OCI-LY3 (cell line): ENCODE measurements around the gene GLUD1.

Source experiments
- H2AFZ ChIP-seq: fragments of 200-600, 300-600 bp; shearing (Covaris generic); 2 replicates; pipeline ENCODE4 v1.6.0; 2014; ENCODE audit warnings: antibody characterized with exemption, low read depth, low read length
- H3K27ac ChIP-seq: fragments of 200-600, 300-600 bp; sonication (generic); 2 replicates; pipeline ENCODE4 v1.5.1; 2014; ENCODE audit warnings: mild to moderate bottlenecking, low read length, moderate library complexity, mixed read lengths
- H3K27me3 ChIP-seq: fragments of 200-600, 300-600 bp; sonication (generic); 2 replicates; pipeline ENCODE4 v1.6.1; 2014; ENCODE audit warnings: low read depth, low read length, mixed read lengths
- H3K36me3 ChIP-seq: fragments of 200-600, 300-600 bp; sonication (generic); replicated peaks from 2 replicates; pipeline ENCODE3; 2014; ENCODE audit warnings: low read depth, low read length, mixed read lengths
- H3K4me1 ChIP-seq: fragments of 300-600, 200-600 bp; sonication (generic); 2 replicates; pipeline ENCODE4 v1.6.1; 2014; ENCODE audit warnings: low read length, mixed read lengths
- H3K4me2 ChIP-seq: fragments of 200-600, 300-600 bp; sonication (generic); 2 replicates; pipeline ENCODE4 v1.6.1; 2014; ENCODE audit warnings: low read length, mixed read lengths
- H3K4me3 ChIP-seq: fragments of 300-600, 200-600 bp; sonication (generic); 2 replicates; pipeline ENCODE4 v1.5.1; 2014; ENCODE audit warnings: antibody characterized with exemption, mild to moderate bottlenecking, low read length, moderate library complexity
- H3K79me2 ChIP-seq: fragments of 300-600, 200-600 bp; shearing (Covaris generic); 2 replicates; pipeline ENCODE4 v1.6.1; 2014; ENCODE audit warnings: mild to moderate bottlenecking, low read length, mixed read lengths
- H3K9ac ChIP-seq: fragments of 300-600, 200-600 bp; shearing (Covaris generic); 2 replicates; pipeline ENCODE4 v1.6.0; 2014; ENCODE audit warnings: mild to moderate bottlenecking, low read length, moderate library complexity
- H3K9me3 ChIP-seq: fragments of 200-600, 300-600 bp; shearing (Covaris generic); 2 replicates; pipeline ENCODE4 v1.6.1; 2014; ENCODE audit warnings: low read length, mixed read lengths; ENCODE audit not compliant: insufficient read depth
- H4K20me1 ChIP-seq: fragments of 200-600, 300-600 bp; sonication (generic); 2 replicates; pipeline ENCODE4 v1.6.1; 2016; ENCODE audit warnings: low read length, mixed read lengths; ENCODE audit not compliant: insufficient read depth
- EZH2phosphoT487 ChIP-seq: fragments of 200-600 bp; shearing (Covaris generic); IDR thresholded peaks from 2 replicates; pipeline ENCODE4 v1.6.1; 2018; ENCODE audit warnings: antibody characterized with exemption, mixed run types, low read depth
- TF ChIP-seq, protein P1 (sequence below): fragments of 200-600, 300-600 bp; sonication (generic); IDR thresholded peaks from 2 replicates; pipeline ENCODE4 v1.5.1; 2014; ENCODE audit warnings: antibody characterized with exemption, low read length, low read depth

Gene GLUD1

DNA sequence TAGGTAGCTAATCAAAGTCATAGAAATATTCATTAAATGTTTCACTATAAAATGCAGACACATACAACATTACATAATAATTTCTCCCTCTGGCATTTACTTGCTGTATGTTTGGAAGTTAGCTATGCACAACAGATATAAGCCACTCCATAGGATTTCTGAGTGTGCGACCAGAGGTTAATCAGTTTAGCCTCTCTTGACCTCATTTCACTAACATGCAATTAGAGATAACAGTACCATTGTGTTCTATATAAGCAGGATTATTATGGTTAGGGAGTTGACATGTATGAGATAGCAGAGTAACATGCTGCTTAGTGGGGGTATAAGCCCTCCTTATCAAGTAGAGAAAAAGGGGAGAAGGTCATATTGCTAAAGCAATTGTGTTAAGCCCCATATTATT is 26.4 kb downstream of the GLUD1 start:
- no peaks in the 10 kb centered on the region for H3K79me2 ChIP-seq
- no peak overlapping the region for H3K27ac ChIP-seq
- H3K9ac ChIP-seq = no peak overlapping the region
- H3K9me3 ChIP-seq = no peaks in the 10 kb centered on the region
- no peak overlapping the region for H2AFZ ChIP-seq
- no peaks in the 10 kb centered on the region for H3K27me3 ChIP-seq
- no peaks in the 10 kb centered on the region; the same call in 1 of the 2 replicates for H4K20me1 ChIP-seq
- peaks cover 25% of the 10 kb centered on the region for H3K36me3 ChIP-seq
- H3K4me2 ChIP-seq = no peak overlapping the region
- H3K4me1 ChIP-seq = peaks cover 10% of the 10 kb centered on the region
- H3K4me3 ChIP-seq = no peak overlapping the region
- TF ChIP-seq EZH2phosphoT487 = no peak
- TF ChIP-seq, protein P1, sequence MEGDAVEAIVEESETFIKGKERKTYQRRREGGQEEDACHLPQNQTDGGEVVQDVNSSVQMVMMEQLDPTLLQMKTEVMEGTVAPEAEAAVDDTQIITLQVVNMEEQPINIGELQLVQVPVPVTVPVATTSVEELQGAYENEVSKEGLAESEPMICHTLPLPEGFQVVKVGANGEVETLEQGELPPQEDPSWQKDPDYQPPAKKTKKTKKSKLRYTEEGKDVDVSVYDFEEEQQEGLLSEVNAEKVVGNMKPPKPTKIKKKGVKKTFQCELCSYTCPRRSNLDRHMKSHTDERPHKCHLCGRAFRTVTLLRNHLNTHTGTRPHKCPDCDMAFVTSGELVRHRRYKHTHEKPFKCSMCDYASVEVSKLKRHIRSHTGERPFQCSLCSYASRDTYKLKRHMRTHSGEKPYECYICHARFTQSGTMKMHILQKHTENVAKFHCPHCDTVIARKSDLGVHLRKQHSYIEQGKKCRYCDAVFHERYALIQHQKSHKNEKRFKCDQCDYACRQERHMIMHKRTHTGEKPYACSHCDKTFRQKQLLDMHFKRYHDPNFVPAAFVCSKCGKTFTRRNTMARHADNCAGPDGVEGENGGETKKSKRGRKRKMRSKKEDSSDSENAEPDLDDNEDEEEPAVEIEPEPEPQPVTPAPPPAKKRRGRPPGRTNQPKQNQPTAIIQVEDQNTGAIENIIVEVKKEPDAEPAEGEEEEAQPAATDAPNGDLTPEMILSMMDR = no peak

- peaks cover 10% of the 10 kb centered on the region for H3K4me1 ChIP-seq
- H3K79me2 ChIP-seq = no peaks in the 10 kb centered on the region
- no peaks in the 10 kb centered on the region; the same call in 1 of the 2 replicates for H4K20me1 ChIP-seq
- H3K4me2 ChIP-seq = no peak overlapping the region
- no peak overlapping the region for H3K27ac ChIP-seq
- no peaks in the 10 kb centered on the region for H3K27me3 ChIP-seq
- no peak overlapping the region for H3K4me3 ChIP-seq
- no peak for TF ChIP-seq EZH2phosphoT487
- TF ChIP-seq, protein P1 = no peak
- peaks cover 28% of the 10 kb centered on the region for H3K36me3 ChIP-seq
- H2AFZ ChIP-seq = no peak overlapping the region
- no peaks in the 10 kb centered on the region for H3K9me3 ChIP-seq
- no peak overlapping the region for H3K9ac ChIP-seq
Measured at GRCh38 chr10:87066865-87067264, 27.8 kb downstream of the GLUD1 start.

DNA sequence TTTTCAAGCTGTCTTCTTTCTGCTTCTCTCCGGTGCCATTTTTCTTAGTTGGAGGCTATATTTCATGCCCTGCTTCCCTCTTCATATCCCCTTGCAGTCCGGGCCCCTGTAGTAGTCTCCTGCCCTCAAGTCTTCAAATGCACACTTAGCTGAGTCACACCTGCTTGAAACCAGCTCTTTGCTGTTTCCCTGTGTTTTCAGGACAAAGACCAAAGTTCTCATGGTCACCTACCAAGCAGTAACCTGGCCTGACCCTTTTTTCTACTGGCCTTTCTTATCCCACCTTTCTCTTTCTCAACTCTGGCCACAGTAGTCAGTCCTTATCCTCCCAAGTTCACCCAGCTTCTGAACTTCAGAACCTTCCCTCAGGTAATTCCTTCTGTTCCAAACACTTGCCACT is 28.5 kb downstream of the GLUD1 start:
- no peak for TF ChIP-seq EZH2phosphoT487
- TF ChIP-seq, protein P1 = no peak
- peaks cover 28% of the 10 kb centered on the region for H3K36me3 ChIP-seq
- H3K27ac ChIP-seq = no peak overlapping the region

GRCh38 chr10:87064651-87065050 is 30.0 kb downstream of the GLUD1 start:
- no peaks in the 10 kb centered on the region for H3K79me2 ChIP-seq
- no peak overlapping the region for H3K4me3 ChIP-seq
- H3K9me3 ChIP-seq = no peaks in the 10 kb centered on the region

More for the DNA sequence above, 28.5 kb downstream of the GLUD1 start:
- no peaks in the 10 kb centered on the region for H3K79me2 ChIP-seq
- no peaks in the 10 kb centered on the region; the same call in 1 of the 2 replicates for H4K20me1 ChIP-seq
- no peak overlapping the region for H2AFZ ChIP-seq
- no peaks in the 10 kb centered on the region for H3K27me3 ChIP-seq
- H3K9ac ChIP-seq = no peak overlapping the region
- H3K9me3 ChIP-seq = no peaks in the 10 kb centered on the region
- no peak overlapping the region for H3K4me3 ChIP-seq
- peaks cover 10% of the 10 kb centered on the region for H3K4me1 ChIP-seq
- H3K4me2 ChIP-seq = no peak overlapping the region

More at GRCh38 chr10:87064651-87065050, 30.0 kb downstream of the GLUD1 start:
- Histone ChIP-seq H4K20me1 (no peaks in the 10 kb centered on the region; the same call in 1 of the 2 replicates), H3K9ac (no peak overlapping the region), H2AFZ (no peak overlapping the region), H3K36me3 (peaks cover 30% of the 10 kb centered on the region), H3K4me1 (peaks cover 10% of the 10 kb centered on the region), H3K27me3 (no peaks in the 10 kb centered on the region), H3K4me2 (peak overlapping the region; percentile 17; the same call in 1 of the 2 replicates), H3K27ac (0 out of 2 replicates have a peak overlapping the region, but pooled peaks have one; percentile 16)
- TF ChIP-seq, protein P1 = no peak
- TF ChIP-seq EZH2phosphoT487 = no peak
